Karpas-422 (cell line): ENCODE measurements around the gene PTPRG. TPM values are rescaled to one million over a fixed set of nuclear protein-coding genes. Genes with fewer than 3 reads are reported as not detected.

Source experiments
- DNase-seq: peaks from one replicate; pipeline ENCODE4 v3.0.0-alpha.2; 2015
- H2AFZ ChIP-seq: fragments of 200-600 bp; sonication (generic); 2 replicates; pipeline ENCODE4 v1.6.1; 2014; ENCODE audit warnings: antibody characterized with exemption, low read length, mixed read lengths
- H3K27ac ChIP-seq: fragments of 200-600 bp; sonication (generic); 2 replicates; pipeline ENCODE4 v1.5.1; 2014; ENCODE audit warnings: mild to moderate bottlenecking, low read length, moderate library complexity
- H3K27me3 ChIP-seq: fragments of 200-600 bp; sonication (generic); 2 replicates; pipeline ENCODE4 v1.6.1; 2014; ENCODE audit warnings: low read length, mixed read lengths
- H3K36me3 ChIP-seq: fragments of 200-600 bp; sonication (generic); 2 replicates; pipeline ENCODE4 v1.6.1; 2014; ENCODE audit warnings: low read length, mixed read lengths; ENCODE audit not compliant: insufficient read depth
- H3K4me1 ChIP-seq: fragments of 200-600 bp; sonication (generic); 2 replicates; pipeline ENCODE4 v1.6.1; 2014; ENCODE audit warnings: mild to moderate bottlenecking, low read length, mixed read lengths
- H3K4me2 ChIP-seq: fragments of 200-600 bp; sonication (generic); 2 replicates; pipeline ENCODE4 v1.6.1; 2014; ENCODE audit warnings: low read length, low read depth, mild to moderate bottlenecking; ENCODE audit not compliant: poor library complexity, severe bottlenecking
- H3K4me3 ChIP-seq: fragments of 200-600 bp; sonication (generic); 2 replicates; pipeline ENCODE4 v1.5.1; 2014; ENCODE audit warnings: mild to moderate bottlenecking, antibody characterized with exemption, low read length, mixed read lengths
- H3K79me2 ChIP-seq: fragments of 200-600 bp; sonication (generic); 2 replicates; pipeline ENCODE4 v1.6.1; 2014; ENCODE audit warnings: mild to moderate bottlenecking, low read length, mixed read lengths
- H3K9ac ChIP-seq: fragments of 200-600 bp; sonication (generic); 2 replicates; pipeline ENCODE4 v1.6.0; 2014; ENCODE audit warnings: low read length
- H3K9me2 ChIP-seq: fragments of 200-600 bp; sonication (generic), shearing (Covaris generic); replicated peaks from 2 replicates; pipeline ENCODE4 v1.6.0; 2014; ENCODE audit warnings: mild to moderate bottlenecking, low read length, moderate library complexity; ENCODE audit not compliant: insufficient read depth
- H3K9me3 ChIP-seq: fragments of 300-700, 200-600 bp; sonication (generic); 2 replicates; pipeline ENCODE4 v1.6.1; 2014; ENCODE audit warnings: low read length, mixed read lengths
- H4K20me1 ChIP-seq: fragments of 200-600 bp; sonication (generic); 2 replicates; pipeline ENCODE4 v1.6.1; 2014; ENCODE audit warnings: mild to moderate bottlenecking, antibody characterized with exemption, low read length, low read depth; ENCODE audit not compliant: insufficient read depth
- total RNA-seq: library from RNA; depleted of rRNA; stranded (reverse); fragments of >200 nt; shearing (Covaris generic); gene quantifications from 2 replicates; pipeline ENCODE4 v1.2.3, GENCODE V29; 2014; ENCODE audit warnings: low replicate concordance

The PTPRG gene
- total RNA-seq, 1 experiment from 2014 or later = not detected

GRCh38 chr3:61631108-61631769 lies 69.9 kb downstream of the PTPRG start:
- Histone ChIP-seq H3K9ac (no peak overlapping the region), H3K27me3 (no peaks in the 10 kb centered on the region), H3K79me2 (no peaks in the 10 kb centered on the region), H3K4me3 (no peak overlapping the region), H3K9me3 (0 out of 2 replicates have a peak, but pooled peaks cover 3% of the 10 kb centered on the region), H3K27ac (no peak overlapping the region), H2AFZ (no peak overlapping the region), H3K4me2 (no peak overlapping the region), H4K20me1 (no peaks in the 10 kb centered on the region), H3K4me1 (no peaks in the 10 kb centered on the region), H3K9me2 (no peaks in the 10 kb centered on the region; the same call in 1 of the 2 replicates), H3K36me3 (no peaks in the 10 kb centered on the region)
- no peak for DNase-seq

GRCh38 chr3:61632568-61633175 lies 71.3 kb downstream of the PTPRG start:
- Histone ChIP-seq H3K36me3 (no peaks in the 10 kb centered on the region), H2AFZ (no peak overlapping the region), H3K4me1 (no peaks in the 10 kb centered on the region; the same call in 1 of the 2 replicates), H3K79me2 (no peaks in the 10 kb centered on the region), H3K9me2 (no peaks in the 10 kb centered on the region; the same call in 1 of the 2 replicates), H3K9me3 (0 out of 2 replicates have a peak, but pooled peaks cover 3% of the 10 kb centered on the region), H3K4me3 (no peak overlapping the region), H3K4me2 (no peak overlapping the region), H3K27me3 (no peaks in the 10 kb centered on the region), H4K20me1 (no peaks in the 10 kb centered on the region), H3K27ac (no peak overlapping the region), H3K9ac (no peak overlapping the region)
- no peak for DNase-seq

GRCh38 chr3:61634678-61635077 lies 73.3 kb downstream of the PTPRG start:
- H3K9me3 ChIP-seq = 0 out of 2 replicates have a peak, but pooled peaks cover 3% of the 10 kb centered on the region
- DNase-seq = no peak
- no peak overlapping the region for H2AFZ ChIP-seq
- no peaks in the 10 kb centered on the region; the same call in 1 of the 2 replicates for H3K9me2 ChIP-seq
- H3K79me2 ChIP-seq = no peaks in the 10 kb centered on the region
- no peak overlapping the region for H3K27ac ChIP-seq
- no peaks in the 10 kb centered on the region; the same call in 1 of the 2 replicates for H3K4me1 ChIP-seq
- H3K27me3 ChIP-seq = no peaks in the 10 kb centered on the region
- no peaks in the 10 kb centered on the region for H3K36me3 ChIP-seq
- H3K9ac ChIP-seq = no peak overlapping the region
- no peak overlapping the region for H3K4me3 ChIP-seq
- no peaks in the 10 kb centered on the region for H4K20me1 ChIP-seq
- no peak overlapping the region for H3K4me2 ChIP-seq

- H3K9me2 ChIP-seq = no peaks in the 10 kb centered on the region; the same call in 1 of the 2 replicates
- H3K9ac ChIP-seq = no peak overlapping the region
- H3K27me3 ChIP-seq = no peaks in the 10 kb centered on the region
- no peak overlapping the region for H3K4me2 ChIP-seq
- no peak overlapping the region for H2AFZ ChIP-seq
- 0 out of 2 replicates have a peak, but pooled peaks cover 3% of the 10 kb centered on the region for H3K9me3 ChIP-seq
- H3K36me3 ChIP-seq = no peaks in the 10 kb centered on the region
- H4K20me1 ChIP-seq = no peaks in the 10 kb centered on the region
- no peaks in the 10 kb centered on the region for H3K79me2 ChIP-seq
- no peak overlapping the region for H3K4me3 ChIP-seq
- DNase-seq = no peak
- H3K4me1 ChIP-seq = no peaks in the 10 kb centered on the region; the same call in 1 of the 2 replicates
- H3K27ac ChIP-seq = no peak overlapping the region
These were observed 76.0 kb downstream of the PTPRG start for GRCh38 chr3:61637088-61638051.

- no peak overlapping the region for H3K9ac ChIP-seq
These were observed 77.4 kb downstream of the PTPRG start for GRCh38 chr3:61638741-61639140.

GRCh38 chr3:61639991-61640390 lies 78.6 kb downstream of the PTPRG start:
- H3K9ac ChIP-seq = no peak overlapping the region
- H3K4me1 ChIP-seq = no peaks in the 10 kb centered on the region; the same call in 1 of the 2 replicates
- no peaks in the 10 kb centered on the region for H4K20me1 ChIP-seq
- no peaks in the 10 kb centered on the region for H3K9me2 ChIP-seq
- H2AFZ ChIP-seq = no peak overlapping the region
- no peak overlapping the region for H3K4me2 ChIP-seq
- H3K79me2 ChIP-seq = no peaks in the 10 kb centered on the region
- no peaks in the 10 kb centered on the region for H3K36me3 ChIP-seq
- H3K9me3 ChIP-seq = no peaks in the 10 kb centered on the region; the same call in 1 of the 2 replicates
- H3K27me3 ChIP-seq = no peaks in the 10 kb centered on the region
- H3K4me3 ChIP-seq = no peak overlapping the region
- DNase-seq = no peak
- H3K27ac ChIP-seq = no peak overlapping the region

More at GRCh38 chr3:61638741-61639140, 77.4 kb downstream of the PTPRG start:
- no peak for DNase-seq
- no peaks in the 10 kb centered on the region; the same call in 1 of the 2 replicates for H3K4me1 ChIP-seq
- no peaks in the 10 kb centered on the region for H4K20me1 ChIP-seq
- no peaks in the 10 kb centered on the region for H3K9me3 ChIP-seq
- H2AFZ ChIP-seq = no peak overlapping the region
- no peak overlapping the region for H3K27ac ChIP-seq
- no peaks in the 10 kb centered on the region for H3K27me3 ChIP-seq
- H3K4me2 ChIP-seq = no peak overlapping the region
- no peaks in the 10 kb centered on the region for H3K9me2 ChIP-seq
- no peak overlapping the region for H3K4me3 ChIP-seq
- H3K79me2 ChIP-seq = no peaks in the 10 kb centered on the region
- H3K36me3 ChIP-seq = no peaks in the 10 kb centered on the region

- no peak overlapping the region for H3K4me3 ChIP-seq
These were observed 83.8 kb downstream of the PTPRG start for GRCh38 chr3:61645148-61645547.

More at GRCh38 chr3:61645148-61645547, 83.8 kb downstream of the PTPRG start:
- Histone ChIP-seq H3K79me2 (no peaks in the 10 kb centered on the region), H3K4me2 (no peak overlapping the region), H3K9ac (no peak overlapping the region), H3K4me1 (no peaks in the 10 kb centered on the region), H3K9me2 (no peaks in the 10 kb centered on the region), H2AFZ (no peak overlapping the region), H3K27me3 (no peaks in the 10 kb centered on the region), H3K27ac (no peak overlapping the region), H3K9me3 (peaks cover 9% of the 10 kb centered on the region), H4K20me1 (no peaks in the 10 kb centered on the region), H3K36me3 (no peaks in the 10 kb centered on the region)
- DNase-seq = no peak
